K562 (cell line): ENCODE data around the gene MBD6. TPM values are rescaled to one million over a fixed set of nuclear protein-coding genes. Genes with fewer than 3 reads are reported as not detected.
A peak's percentile ranks its signal among the peaks of the same experiment; 100 is the strongest.

ENCODE experiments used
- BACH1 ChIP-seq: fragments of 200-800 bp; sonication (Bioruptor generic); IDR thresholded peaks from 2 replicates; pipeline ENCODE4 v1.6.1; 2016; ENCODE audit warnings: missing genetic modification characterization, missing compliant biosample characterization
- BRD9 ChIP-seq: fragments of 450-650 bp; IDR thresholded peaks from 2 replicates; pipeline ENCODE4 v1.6.1; 2018; ENCODE audit warnings: low read depth; ENCODE audit not compliant: partially characterized antibody
- CBX3 ChIP-seq, 2 experiments: IDR thresholded peaks; 1 replicate in 1 of 2; 2 replicates in 1 of 2; pipeline ENCODE4 v1.6.1; 2012; ENCODE audit warnings: inconsistent platforms in 2 of 2, low read length in 2 of 2, borderline replicate concordance in 1 of 2, control low read depth in 1 of 2
- CREB1 ChIP-seq, 2 experiments: sonication (generic) in 1 of 2; formaldehyde crosslinking in 1 of 2; IDR thresholded peaks; 2 replicates each; pipeline versions ENCODE4 v1.6.1 to v1.8.0; 2012 to 2022; ENCODE audit warnings: inconsistent platforms in 1 of 2, mild to moderate bottlenecking in 1 of 2, missing genetic modification reagents in 1 of 2, moderate library complexity in 1 of 2
- ELF1 ChIP-seq: fragments of 200-800 bp; sonication (Bioruptor generic); IDR thresholded peaks from 2 replicates; pipeline ENCODE4 v1.6.1; 2016; ENCODE audit warnings: missing genetic modification characterization, missing compliant biosample characterization
- KLF13 ChIP-seq: fragments of 450-650 bp; IDR thresholded peaks from 2 replicates; pipeline ENCODE4 v1.6.1; 2016; ENCODE audit warnings: missing genetic modification characterization, low read depth, mild to moderate bottlenecking, missing compliant biosample characterization, moderate library complexity, borderline replicate concordance
- MAZ ChIP-seq, 2 experiments: fragments of 450-650 bp in 1 of 2; sonication (generic) in 1 of 2; formaldehyde crosslinking; IDR thresholded peaks in 1 of 2; conservative IDR thresholded peaks in 1 of 2; 2 replicates each; pipeline versions ENCODE4 v1.4.0 to v1.5.0; 2020; ENCODE audit warnings: mild to moderate bottlenecking in 1 of 2, missing genetic modification reagents in 1 of 2
- PKNOX1 ChIP-seq: fragments of 450-650 bp; IDR thresholded peaks from 2 replicates; pipeline ENCODE4 v1.6.1; 2016
- RBBP5 ChIP-seq: fragments of 200-600 bp; sonication (generic); IDR thresholded peaks from 2 replicates; pipeline ENCODE4 v1.6.1; 2012; ENCODE audit warnings: borderline replicate concordance, mild to moderate bottlenecking, low read length, control low read depth, inconsistent platforms; ENCODE audit not compliant: insufficient read depth, poor library complexity, severe bottlenecking
- SIN3B ChIP-seq: fragments of 450-650 bp; IDR thresholded peaks from 2 replicates; pipeline ENCODE4 v1.6.1; 2017; ENCODE audit warnings: low read depth, mild to moderate bottlenecking, moderate library complexity
- ZNF318 ChIP-seq, 2 experiments: fragments of 450-650 bp; IDR thresholded peaks; 2 replicates each; pipeline ENCODE4 v1.6.1; 2016; ENCODE audit warnings: mild to moderate bottlenecking in 2 of 2, borderline replicate concordance in 1 of 2, low read depth in 1 of 2, moderate library complexity in 1 of 2
- ZNF583 ChIP-seq: fragments of 250-450 bp; sonication (Bioruptor Pico); IDR thresholded peaks from 2 replicates; pipeline ENCODE4 v1.4.0; 2020
- polyA plus RNA-seq, 8 experiments: library from polyadenylated mRNA; depleted of rRNA in 4 of 8; stranded (reverse) in 5 of 8; unstranded in 3 of 8; fragments of >200 nt; fragmentation: Nextera tagmentation in 2 of 8; fragmentation: Illumina TruSeq in 1 of 8; extraction: Ambion mirVana in 2 of 8; extraction: Trizol in 1 of 8; gene quantifications; 2 replicates each; pipeline versions ENCODE4 v1.2.1 to v1.2.3, GENCODE V29; 2011 to 2014; ENCODE audit warnings: inconsistent platforms in 1 of 8, missing spikeins in 1 of 8
- total RNA-seq, 7 experiments: library from RNA; depleted of rRNA in 6 of 7; stranded (reverse); fragments of >200 nt in 6 of 7; fragmentation: Illumina TruSeq in 2 of 7; extraction: Trizol in 2 of 7; gene quantifications; 2 replicates each; pipeline versions ENCODE4 v1.2.1 to v1.2.3, GENCODE V29; 2011 to 2021; ENCODE audit warnings: low replicate concordance in 1 of 7

The MBD6 gene
- total and polyA plus RNA-seq, 9 of the 15 experiments (the other 6 are each of a cell fraction or from before 2014, with no cell fraction given) = 2.0 to 54.8 (median 3.8) TPM

DNA sequence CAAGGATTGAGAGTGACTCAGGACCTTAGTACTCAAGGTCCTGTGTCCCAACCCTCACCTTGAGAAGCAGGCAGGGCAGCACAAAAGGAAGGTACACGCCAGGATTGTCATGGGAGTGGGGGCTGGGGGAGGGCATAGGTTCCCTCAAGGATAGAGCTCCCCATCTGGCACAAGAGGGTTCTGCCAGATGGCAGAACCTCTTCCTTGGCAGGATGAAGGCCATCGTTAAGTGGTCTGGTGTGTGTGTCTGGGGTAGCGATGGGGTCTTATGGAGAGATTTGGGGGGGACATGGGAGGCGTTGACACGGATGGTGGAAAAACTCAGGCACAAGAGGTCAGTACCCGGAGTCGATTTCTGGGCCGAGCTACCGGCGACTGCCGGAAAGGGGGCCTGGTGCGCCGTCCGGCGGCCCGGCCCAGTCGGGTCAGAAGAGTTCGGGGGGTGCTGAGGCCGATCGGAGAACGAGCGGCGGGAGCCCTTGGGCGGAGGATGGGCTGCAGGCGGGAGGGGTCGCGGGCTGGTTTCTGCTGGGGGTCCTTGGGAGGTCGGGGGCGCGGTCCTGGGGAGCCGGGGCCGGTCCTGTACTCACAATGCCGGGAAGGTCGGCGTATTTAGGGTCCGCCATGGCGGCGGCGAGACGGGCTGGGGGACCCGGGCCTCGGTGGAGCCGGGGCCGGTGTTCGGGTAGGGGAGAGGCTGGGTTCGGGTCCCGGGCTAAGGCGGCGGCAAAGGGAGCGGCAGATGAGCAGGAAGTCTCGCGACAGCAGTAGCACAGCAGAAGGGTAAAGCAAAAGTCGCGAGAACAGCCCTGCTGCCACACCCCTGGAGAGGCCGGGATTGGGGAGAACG is 24.0 kb downstream of the MBD6 start, which contains the start of gene DCTN2 (continued):
- TF ChIP-seq BRD9 (peak; percentile 25), SIN3B (0 out of 2 replicates have a peak, but pooled peaks have one; percentile 6), ZNF583 (no peak), MAZ (CRISPR knock-in tag; conservative IDR thresholded peaks at IDR 0.05 in 1 of 2, IDR thresholded peaks at IDR 0.05 in 1 of 2) (peak in 1 of 2 experiments; percentile 46; a peak in 1 of 4 replicates), KLF13 (tag) (no peak), PKNOX1 (0 out of 2 replicates have a peak, but pooled peaks have one; percentile 2), BACH1 (tag) (0 out of 2 replicates have a peak, but pooled peaks have one; percentile 14), CREB1 (IDR thresholded peaks at IDR 0.05) (0 out of 2 replicates have a peak, but pooled peaks have one; percentile 2), CREB1 (CRISPR knock-in tag; IDR thresholded peaks at IDR 0.05) (no peak), ZNF318 (IDR thresholded peaks at IDR 0.05; ENCODE audit: borderline replicate concordance in 1 of 2, low read depth in 1 of 2) (no peak), RBBP5 (peak; percentile 70), ELF1 (tag) (0 out of 2 replicates have a peak, but pooled peaks have one; percentile 15), CBX3 (IDR thresholded peaks at IDR 0.05; ENCODE audit: borderline replicate concordance in 1 of 2, low read length in 2 of 2) (peak in 1 of 2 experiments; percentile 5; a peak in 1 of 3 replicates)
